NCI-H146 (cell line): Measurements from ENCODE around the gene APOA5.
"Not testable (repeated sequence)": the region's sequence is repeated elsewhere in the genome, so short reads cannot be mapped to it uniquely, and the experiment has no call there.

Source experiments
- DNase-seq: peaks from one replicate; lab custom pipeline; 2025; lab: John Stamatoyannopoulos, UW

The APOA5 gene

DNA sequence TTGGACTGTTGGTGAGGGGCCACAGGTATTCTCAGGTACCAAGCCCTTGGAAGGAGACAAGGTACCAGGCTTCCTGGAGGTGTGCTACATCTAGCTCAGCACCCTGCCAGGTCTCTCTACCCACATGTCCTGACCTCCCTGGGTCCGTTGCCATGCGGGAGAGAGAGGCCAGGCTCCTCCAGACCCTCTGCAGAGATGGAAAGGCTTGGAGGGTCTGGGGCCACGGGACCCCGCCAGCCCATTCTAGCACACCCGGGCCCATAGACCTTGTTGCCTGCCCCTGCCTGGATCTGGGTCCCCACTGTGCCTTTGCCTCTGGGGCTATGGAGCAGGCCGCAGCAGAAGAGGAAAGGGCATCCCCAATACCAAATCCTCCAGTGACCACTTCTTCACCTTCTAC, 35.8 kb upstream of the APOA5 start:
- no peak for DNase-seq

DNA sequence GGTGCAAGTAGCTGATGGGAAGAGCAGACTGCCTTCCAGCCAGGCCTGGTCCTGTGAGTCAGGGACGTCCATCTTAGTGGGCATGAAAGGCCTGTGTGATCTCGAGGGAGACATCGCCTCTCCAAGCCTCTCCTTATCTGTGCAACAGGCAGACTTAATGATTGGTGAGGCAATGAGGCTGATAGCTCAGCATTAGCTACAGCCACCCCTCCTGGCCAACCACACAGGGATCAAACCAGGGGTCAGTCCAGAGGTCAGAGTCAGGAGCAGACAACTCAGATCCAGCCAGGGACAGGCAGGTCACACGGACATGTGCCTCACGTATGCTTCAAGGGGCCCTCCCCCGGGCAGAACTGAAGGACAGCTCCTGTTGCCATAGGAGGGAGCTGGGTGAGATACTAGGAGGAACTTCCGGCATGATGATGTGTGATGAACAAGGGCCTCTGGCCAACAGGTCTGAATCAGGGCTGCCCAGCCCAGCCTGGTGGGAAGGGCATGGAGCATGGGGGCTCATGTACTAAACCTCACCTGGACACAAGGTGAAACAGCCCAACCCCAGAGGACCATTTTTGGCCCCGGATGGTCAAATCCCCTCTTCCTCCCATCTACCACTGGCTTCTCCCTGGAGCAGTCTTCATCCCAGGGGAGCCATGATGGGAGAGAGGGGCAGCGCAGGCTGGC, 35.2 kb upstream of the APOA5 start:
- DNase-seq, result no peak

DNA sequence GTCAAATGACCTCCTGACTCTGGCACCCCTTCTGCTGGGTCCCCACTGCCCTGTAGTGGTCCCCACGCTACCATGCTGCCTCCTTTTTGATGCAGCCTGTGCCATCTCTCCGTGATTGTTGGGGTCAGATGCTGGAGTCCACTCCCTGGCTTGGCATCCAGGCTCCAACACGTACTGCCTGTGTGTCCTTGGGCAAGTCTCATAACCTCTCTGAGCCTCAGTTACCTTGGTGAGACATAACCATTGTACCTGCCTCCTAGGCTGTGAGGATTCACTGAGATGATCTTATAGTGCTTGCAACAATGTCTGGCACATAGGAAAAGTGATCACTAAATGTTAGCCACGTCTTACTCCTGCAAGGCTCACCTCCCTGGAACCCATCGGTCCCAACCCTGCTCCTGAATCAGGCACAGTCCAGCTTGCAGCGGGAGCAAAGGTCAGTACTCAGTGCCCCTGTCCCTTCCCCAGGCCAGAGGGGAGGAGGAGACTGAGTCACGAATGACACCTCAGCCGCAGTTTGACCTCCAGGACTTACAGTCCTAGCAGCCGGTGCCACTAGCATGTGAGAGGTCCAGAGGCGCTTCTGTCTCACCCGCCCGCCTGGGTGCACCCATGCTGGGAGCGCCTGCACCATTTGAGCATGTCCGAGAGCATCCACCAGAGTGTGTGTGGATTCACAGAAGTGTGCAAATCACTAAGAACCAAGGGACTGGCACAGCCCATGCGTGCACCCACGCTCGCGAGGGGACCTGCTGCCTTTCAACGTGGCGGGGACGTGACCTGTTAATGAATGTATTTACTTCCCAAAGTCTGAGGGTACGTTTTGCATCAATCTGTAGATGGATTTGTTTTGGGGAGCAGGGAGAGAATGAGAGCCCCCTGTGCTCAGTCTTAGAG, 34.4 kb upstream of the APOA5 start:
- DNase-seq, result no peak

DNA sequence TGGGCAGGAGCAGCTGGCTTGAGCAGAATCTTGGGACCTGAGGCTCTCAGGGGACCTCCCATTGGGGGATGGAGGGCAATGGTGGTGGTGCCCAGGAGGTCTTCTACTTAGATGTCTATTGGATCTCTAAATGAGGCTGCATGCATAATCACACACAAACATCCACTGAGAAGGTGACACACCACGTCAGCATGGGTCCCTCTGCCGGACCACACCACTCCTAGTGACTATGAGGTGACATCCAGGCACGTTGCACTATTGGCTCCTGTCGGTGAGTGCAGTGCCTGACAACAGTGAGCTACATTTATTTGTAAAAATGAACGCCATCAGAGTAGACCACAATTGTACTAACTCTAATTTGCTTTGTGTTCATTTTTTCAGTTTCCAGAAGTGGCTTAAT, 33.8 kb upstream of the APOA5 start:
- no peak for DNase-seq

DNA sequence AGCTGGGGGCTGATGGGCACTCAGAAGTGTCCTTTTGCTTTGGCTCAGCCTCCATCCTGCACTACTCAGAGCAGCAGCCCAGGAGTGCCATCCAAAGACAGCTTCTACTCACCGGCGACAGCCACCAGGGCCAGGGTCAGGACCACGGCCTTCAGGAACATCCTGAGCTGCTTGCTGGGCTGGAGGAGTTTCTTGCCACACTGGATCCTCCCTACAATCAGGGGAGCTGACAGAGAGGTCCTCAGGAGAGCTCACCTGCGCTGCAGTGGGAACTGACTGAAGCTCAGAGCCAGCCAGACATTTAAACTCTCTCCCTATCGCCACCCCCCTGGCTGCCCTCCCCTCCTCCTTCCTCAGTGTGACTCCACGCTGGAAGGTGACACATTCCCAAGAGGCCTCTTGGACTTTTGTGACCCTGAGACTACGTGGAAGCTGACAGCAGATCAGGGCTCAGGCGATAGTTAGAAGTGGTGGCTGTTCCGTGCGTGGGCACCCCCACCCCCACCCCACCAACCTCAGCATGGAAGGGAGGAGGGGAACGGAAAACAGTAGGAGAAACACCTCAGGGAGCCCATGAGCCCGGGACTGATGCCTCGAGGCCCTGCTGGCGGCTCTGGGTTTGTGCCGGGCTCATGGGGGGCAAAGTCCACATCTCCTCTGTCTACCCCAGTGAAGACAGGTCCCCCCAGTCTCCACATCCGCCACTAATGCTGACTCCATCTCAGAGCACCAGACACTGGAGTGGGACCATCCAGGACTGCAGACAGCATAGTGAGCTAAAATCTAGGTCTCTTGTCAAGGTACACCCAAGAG, 31.6 kb upstream of the APOA5 start, which contains the start of gene APOA4:
APOA4 (minus strand) TSS at position 274 of the 813 bp plus-strand sequence; CDS start at position 161, 113 bp downstream.
- no peak for DNase-seq

- DNase-seq, result no peak
Measured at GRCh38 chr11:116822575-116822974, 30.9 kb upstream of the APOA5 start.

DNA sequence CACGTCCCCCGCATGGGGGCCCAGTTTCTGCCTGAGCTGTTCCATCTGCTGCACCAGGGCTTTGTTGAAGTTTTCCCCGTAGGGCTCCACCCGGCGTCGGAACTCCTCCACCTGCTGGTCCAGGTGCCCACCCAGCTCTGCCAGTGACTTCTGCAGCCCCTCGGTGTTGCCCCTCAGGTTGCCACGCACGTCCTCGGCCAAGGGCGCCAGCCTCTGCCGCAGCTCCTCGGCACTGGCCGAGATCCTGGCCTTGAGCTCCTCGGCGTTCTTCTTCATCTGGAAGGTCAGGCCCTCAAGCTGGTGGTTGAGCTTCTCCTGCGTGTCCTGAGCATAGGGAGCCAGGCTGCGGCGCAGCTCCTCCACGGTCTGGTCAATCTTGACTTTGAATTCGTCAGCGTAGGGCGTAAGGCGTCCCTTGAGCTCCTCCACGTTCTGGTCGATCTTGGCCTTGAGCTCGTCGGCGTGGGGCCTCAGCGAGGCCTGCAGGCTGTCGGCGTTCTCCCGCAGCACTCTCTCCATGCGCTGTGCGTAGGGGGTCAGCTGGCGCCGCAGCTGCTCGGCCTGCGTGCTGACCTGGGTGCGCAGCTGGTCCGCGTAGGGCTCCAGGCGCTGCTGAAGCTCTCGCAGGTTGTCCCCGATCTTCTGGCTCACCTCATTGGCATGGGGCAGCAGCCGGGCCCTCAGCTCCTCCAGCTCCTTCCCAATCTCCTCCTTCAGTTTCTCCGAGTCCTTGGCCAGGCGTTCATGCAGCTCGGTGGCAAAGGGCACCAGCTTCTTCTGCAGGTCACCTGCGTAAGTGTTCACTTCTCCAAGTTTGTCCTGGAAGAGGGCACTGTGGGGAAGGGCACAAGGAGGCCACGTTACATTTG, 29.6 kb upstream of the APOA5 start:
- DNase-seq, result no peak

GRCh38 chr11:116819049-116819448, 27.4 kb upstream of the APOA5 start:
- DNase-seq, result no peak

DNA sequence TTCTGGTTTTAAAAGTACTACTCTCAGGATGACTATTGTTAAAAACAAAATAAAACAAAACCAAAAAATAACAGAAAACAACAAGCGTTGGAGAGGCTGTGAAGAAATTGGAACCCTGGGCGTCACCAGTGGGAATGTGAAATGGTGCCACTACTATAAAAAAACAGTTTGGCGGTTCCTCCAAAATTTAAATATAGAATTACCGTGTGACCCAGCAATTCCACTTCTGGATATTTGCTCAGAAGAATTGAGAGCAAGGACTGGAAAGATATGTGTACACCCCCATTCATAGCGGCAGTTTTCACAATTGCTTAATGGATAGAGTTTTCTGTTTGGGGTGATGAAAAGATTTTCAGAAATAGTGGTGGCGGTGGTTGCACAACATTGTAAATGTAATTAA, 22.8 kb upstream of the APOA5 start:
- DNase-seq, result no peak

- no peak for DNase-seq
Measured at GRCh38 chr11:116813781-116814471, 22.2 kb upstream of the APOA5 start.

DNA sequence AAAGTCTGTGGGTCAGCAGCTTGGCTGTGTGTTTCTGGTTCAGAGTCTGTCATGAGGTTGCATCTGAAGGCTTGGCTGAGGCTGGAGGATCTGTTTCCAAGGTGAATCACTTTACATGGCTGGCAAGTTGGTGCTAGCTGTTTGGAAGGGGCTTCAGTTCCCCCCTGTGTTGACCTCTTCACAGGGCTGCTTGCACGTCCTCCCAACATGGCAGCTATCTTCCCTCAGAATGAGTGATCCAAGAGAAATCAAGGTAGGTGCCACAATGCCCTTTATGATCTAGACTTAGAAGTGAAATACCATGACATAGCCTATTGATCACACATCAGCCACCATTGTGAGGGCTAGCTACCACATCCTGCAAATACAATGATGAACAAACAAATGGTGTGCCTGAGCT, 21.5 kb upstream of the APOA5 start:
- DNase-seq, result no peak

GRCh38 chr11:116812109-116812508, 20.4 kb upstream of the APOA5 start:
- DNase-seq, result no peak

DNA sequence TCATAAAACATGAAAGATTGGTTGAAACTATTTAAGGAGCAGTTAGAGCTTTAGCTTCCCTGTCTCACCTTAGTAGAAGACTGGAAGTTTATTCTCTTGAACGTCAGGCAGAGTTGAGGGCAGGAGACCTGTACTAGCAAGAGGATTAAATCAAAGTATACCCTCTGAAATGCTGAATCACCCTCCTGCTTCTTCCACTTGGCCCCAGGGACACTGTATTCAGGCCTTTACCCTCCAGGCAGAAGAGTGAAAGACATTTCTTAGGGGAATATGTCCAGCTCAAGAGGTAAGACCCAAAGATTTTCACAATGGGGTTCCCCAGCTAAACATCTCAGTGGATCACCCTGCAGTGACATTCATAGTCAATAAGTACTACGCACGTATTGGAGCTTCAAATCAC, 19.5 kb upstream of the APOA5 start:
- no peak for DNase-seq

GRCh38 chr11:116808262-116809175, 16.8 kb upstream of the APOA5 start:
- DNase-seq, result peak; percentile 28

- no peak for DNase-seq
Measured at GRCh38 chr11:116807601-116808261, 16.1 kb upstream of the APOA5 start.

- no peak for DNase-seq
Measured at GRCh38 chr11:116804001-116804400, 12.3 kb upstream of the APOA5 start.

- not testable (repeated sequence) for DNase-seq
Measured at GRCh38 chr11:116801662-116802061, 10.0 kb upstream of the APOA5 start.

DNA sequence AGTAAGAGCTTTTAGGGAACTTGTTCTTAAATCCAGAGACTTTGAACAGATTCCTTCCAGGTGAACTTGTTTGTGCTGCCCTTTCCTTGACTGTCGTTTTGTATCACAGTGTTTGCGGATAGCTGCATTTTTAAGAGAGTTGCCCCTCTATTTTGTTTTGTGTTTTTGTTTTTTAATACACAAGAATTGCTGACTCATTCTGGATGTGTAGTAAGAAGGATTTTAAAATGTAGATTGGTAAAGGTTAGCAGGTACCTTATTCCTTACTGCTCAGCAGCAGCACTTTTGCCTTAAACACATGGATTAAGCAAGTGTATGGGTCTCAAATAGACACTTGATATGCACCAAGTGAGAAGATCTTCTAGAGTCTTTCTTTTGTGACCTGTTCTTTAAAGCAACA, 8.9 kb upstream of the APOA5 start:
- no peak for DNase-seq

DNA sequence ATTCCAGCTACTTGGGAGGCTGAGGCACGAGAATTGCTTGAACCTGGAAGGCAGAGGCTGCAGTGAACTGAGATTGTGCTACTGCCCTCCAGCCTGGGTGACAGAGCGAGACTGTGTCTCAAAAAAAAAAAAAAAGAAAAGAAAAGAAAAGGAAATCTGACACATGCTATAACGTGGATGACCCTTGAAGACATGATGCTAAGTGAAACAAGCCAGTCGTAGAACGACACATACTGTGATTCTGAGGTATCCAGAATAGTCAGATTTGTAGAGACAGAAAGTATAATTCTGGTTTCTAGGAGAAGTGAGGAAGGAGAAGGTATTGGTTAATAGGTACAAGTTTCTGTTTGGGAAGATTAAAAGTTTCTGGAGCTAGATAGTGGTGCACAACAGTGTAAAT, 6.7 kb upstream of the APOA5 start:
- no peak for DNase-seq
